Neural progenitor cell (in vitro differentiated cells): ENCODE data around the gene PCDHA6. TPM values are rescaled to one million over a fixed set of nuclear protein-coding genes. Genes with fewer than 3 reads are reported as not detected.
A peak's percentile ranks its signal among the peaks of the same experiment; 100 is the strongest.
"Not testable (repeated sequence)": the region's sequence is repeated elsewhere in the genome, so short reads cannot be mapped to it uniquely, and the experiment has no call there.

Experiments used
- DNase-seq: peaks from one replicate; pipeline ENCODE4 v3.0.0-alpha.2; 2016; ENCODE audit warnings: low spot score
- H2AFZ ChIP-seq: fragments of 200-600 bp; sonication (generic); replicated peaks from 2 replicates; pipeline ENCODE4 v1.6.1; 2016; ENCODE audit warnings: antibody characterized with exemption
- H3F3A ChIP-seq: fragments of 200-600 bp; sonication (generic); 2 replicates; pipeline ENCODE4 v1.6.1; 2016; ENCODE audit warnings: antibody characterized with exemption, low read depth
- H3K27ac ChIP-seq: fragments of 200-600 bp; sonication (generic); 2 replicates; pipeline ENCODE4 v1.5.1; 2016; ENCODE audit warnings: mild to moderate bottlenecking
- H3K27me3 ChIP-seq: fragments of 200-600 bp; sonication (generic); 2 replicates; pipeline ENCODE4 v1.6.1; 2016; ENCODE audit warnings: mild to moderate bottlenecking, moderate library complexity
- H3K36me3 ChIP-seq: fragments of 200-600 bp; sonication (generic); 2 replicates; pipeline ENCODE4 v1.5.1; 2016
- H3K4me1 ChIP-seq: fragments of 200-600 bp; sonication (generic); 2 replicates; pipeline ENCODE4 v1.6.1; 2016; ENCODE audit warnings: mixed run types
- H3K4me2 ChIP-seq: fragments of 200-600 bp; sonication (generic); 2 replicates; pipeline ENCODE4 v1.6.1; 2016
- H3K4me3 ChIP-seq: fragments of 200-600 bp; sonication (generic); 2 replicates; pipeline ENCODE4 v1.5.1; 2016
- H3K79me2 ChIP-seq: fragments of 200-600 bp; sonication (generic); 2 replicates; pipeline ENCODE4 v1.6.1; 2016; ENCODE audit warnings: low read depth
- H3K9ac ChIP-seq: fragments of 200-600 bp; sonication (generic); 2 replicates; pipeline ENCODE4 v1.6.1; 2016
- H3K9me3 ChIP-seq: fragments of 200-600 bp; sonication (generic); 2 replicates; pipeline ENCODE4 v1.5.1; 2016; ENCODE audit warnings: low read depth
- H4K20me1 ChIP-seq: fragments of 200-600 bp; sonication (generic); 2 replicates; pipeline ENCODE4 v1.6.1; 2016; ENCODE audit warnings: low read depth
- H3K27ac Mint-ChIP-seq: 3 replicates; pipeline ENCODE4 v1.8.0; 2021; ENCODE audit warnings: mixed read lengths
- H3K27me3 Mint-ChIP-seq: 2 replicates; pipeline ENCODE4 v1.8.0; 2022; ENCODE audit warnings: low read depth, mild to moderate bottlenecking, inconsistent platforms, moderate library complexity, mixed read lengths; ENCODE audit not compliant: insufficient read depth
- H3K36me3 Mint-ChIP-seq: 3 replicates; pipeline ENCODE4 v1.8.0; 2021; ENCODE audit warnings: mixed read lengths
- H3K4me1 Mint-ChIP-seq: 3 replicates; pipeline ENCODE4 v1.8.0; 2021; ENCODE audit warnings: mixed read lengths
- H3K4me3 Mint-ChIP-seq: 3 replicates; pipeline ENCODE4 v1.8.0; 2021; ENCODE audit warnings: mild to moderate bottlenecking, moderate library complexity, mixed read lengths
- H3K9me3 Mint-ChIP-seq: 3 replicates; pipeline ENCODE4 v1.8.0; 2020; ENCODE audit warnings: mixed read lengths
- CTCF ChIP-seq: fragments of 200-600 bp; sonication (generic); IDR thresholded peaks from 2 replicates; pipeline ENCODE4 v1.5.1; 2017; ENCODE audit warnings: antibody characterized with exemption, mild to moderate bottlenecking
- EZH2 ChIP-seq: fragments of 200-600 bp; sonication (generic); IDR thresholded peaks from 2 replicates; pipeline ENCODE4 v1.6.1; 2017; ENCODE audit warnings: antibody characterized with exemption, mild to moderate bottlenecking, moderate library complexity
- EZH2phosphoT487 ChIP-seq: fragments of 200-600 bp; sonication (generic); IDR thresholded peaks from 2 replicates; pipeline ENCODE4 v1.6.1; 2017; ENCODE audit warnings: antibody characterized with exemption
- total RNA-seq: library from RNA; depleted of rRNA; stranded (reverse); fragments of >200 nt; gene quantifications from 2 replicates; pipeline ENCODE4 v1.2.3, GENCODE V29; 2015; ENCODE audit warnings: low replicate concordance

The PCDHA6 gene
- total RNA-seq, 1 donor from 2014 or later: 2.0 TPM

GRCh38 chr5:140791089-140791488 is 36.7 kb upstream of the PCDHA6 start:
- no peaks in the 10 kb centered on the region for H3K4me1 ChIP-seq
- H3K4me3 Mint-ChIP-seq: no peak overlapping the region

GRCh38 chr5:140794595-140795258 is 33.0 kb upstream of the PCDHA6 start, which contains the start of gene PCDHA2:
Gene PCDHA2 (plus strand): TSS chr5:140794852.
- Histone ChIP-seq H3K9ac (peak within 1 kb of the TSS; percentile 42), H3K4me1 (no peaks in the 10 kb centered on the region), H2AFZ (peak within 1 kb of the TSS; percentile 99), H3F3A (no peaks in the 10 kb centered on the region), H3K27me3 (no peaks in the 10 kb centered on the region), H4K20me1 (no peaks in the 10 kb centered on the region), H3K4me2 (peak within 1 kb of the TSS; percentile 75), H3K36me3 (peaks cover 9% of the 10 kb centered on the region), H3K27ac (no peak within 1 kb of the TSS), H3K9me3 (peaks cover 14% of the 10 kb centered on the region), H3K4me3 (peak within 1 kb of the TSS; percentile 81), H3K79me2 (no peaks in the 10 kb centered on the region)
- Mint-ChIP-seq H3K4me3 (no peak within 1 kb of the TSS), H3K4me1 (no peaks in the 10 kb centered on the region), H3K9me3 (peaks cover 39% of the 10 kb centered on the region), H3K27ac (no peak within 1 kb of the TSS), H3K27me3 (no peaks in the 10 kb centered on the region), H3K36me3 (peaks cover 13% of the 10 kb centered on the region)
- TF ChIP-seq EZH2 (peak; percentile 42), EZH2phosphoT487 (no peak), CTCF (peak; percentile 70)
- peak; percentile 77 for DNase-seq

More at GRCh38 chr5:140791089-140791488, 36.7 kb upstream of the PCDHA6 start:
- H3K27ac Mint-ChIP-seq: no peak overlapping the region
- H3K9ac ChIP-seq: no peak overlapping the region
- peaks cover 53% of the 10 kb centered on the region for H3K9me3 Mint-ChIP-seq
- peaks cover 9% of the 10 kb centered on the region for H3K36me3 Mint-ChIP-seq
- H3K27me3 Mint-ChIP-seq: no peaks in the 10 kb centered on the region
- H3K27me3 ChIP-seq: no peaks in the 10 kb centered on the region
- H4K20me1 ChIP-seq: no peaks in the 10 kb centered on the region
- DNase-seq: no peak
- no peak overlapping the region for H3K27ac ChIP-seq
- H3F3A ChIP-seq: no peaks in the 10 kb centered on the region
- H3K4me2 ChIP-seq: no peak overlapping the region
- no peak for TF ChIP-seq CTCF
- no peak for TF ChIP-seq EZH2phosphoT487
- TF ChIP-seq EZH2: no peak
- peaks cover 12% of the 10 kb centered on the region for H3K9me3 ChIP-seq
- H3K79me2 ChIP-seq: no peaks in the 10 kb centered on the region
- H2AFZ ChIP-seq: no peak overlapping the region
- H3K4me1 Mint-ChIP-seq: no peaks in the 10 kb centered on the region
- no peaks in the 10 kb centered on the region for H3K36me3 ChIP-seq
- H3K4me3 ChIP-seq: no peak overlapping the region

GRCh38 chr5:140795259-140795641 is 32.5 kb upstream of the PCDHA6 start:
- Histone ChIP-seq H3K79me2 (no peaks in the 10 kb centered on the region), H3F3A (no peaks in the 10 kb centered on the region), H3K4me1 (no peaks in the 10 kb centered on the region), H2AFZ (peak overlapping the region; percentile 99), H3K4me3 (peak overlapping the region; percentile 81), H3K4me2 (peak overlapping the region; percentile 75), H3K27ac (no peak overlapping the region), H3K9me3 (peaks cover 14% of the 10 kb centered on the region), H3K36me3 (peaks cover 13% of the 10 kb centered on the region), H3K27me3 (no peaks in the 10 kb centered on the region), H4K20me1 (no peaks in the 10 kb centered on the region), H3K9ac (no peak overlapping the region)
- Mint-ChIP-seq H3K36me3 (peaks cover 16% of the 10 kb centered on the region), H3K27ac (no peak overlapping the region), H3K9me3 (peaks cover 37% of the 10 kb centered on the region), H3K4me3 (no peak overlapping the region), H3K4me1 (no peaks in the 10 kb centered on the region), H3K27me3 (no peaks in the 10 kb centered on the region)
- TF ChIP-seq CTCF (peak; percentile 57), EZH2 (no peak)
- DNase-seq: peak; percentile 50

- H3K4me1 ChIP-seq, H3K27me3 Mint-ChIP-seq, H3K9ac ChIP-seq, H2AFZ ChIP-seq, H3K4me1 Mint-ChIP-seq, H3K4me2 ChIP-seq, H4K20me1 ChIP-seq, H3K27me3 ChIP-seq, DNase-seq, H3K79me2 ChIP-seq, H3K4me3 ChIP-seq, H3K27ac ChIP-seq, H3K4me3 Mint-ChIP-seq, H3F3A ChIP-seq, H3K27ac Mint-ChIP-seq: not testable (repeated sequence)
- Mint-ChIP-seq H3K9me3 (peaks cover 44% of the 10 kb centered on the region), H3K36me3 (peaks cover 20% of the 10 kb centered on the region)
- Histone ChIP-seq H3K36me3 (peaks cover 13% of the 10 kb centered on the region), H3K9me3 (peaks cover 14% of the 10 kb centered on the region)
Measured at GRCh38 chr5:140796072-140796717, 31.6 kb upstream of the PCDHA6 start.
